ENCODE results near the gene PTPRZ1.

DNA sequence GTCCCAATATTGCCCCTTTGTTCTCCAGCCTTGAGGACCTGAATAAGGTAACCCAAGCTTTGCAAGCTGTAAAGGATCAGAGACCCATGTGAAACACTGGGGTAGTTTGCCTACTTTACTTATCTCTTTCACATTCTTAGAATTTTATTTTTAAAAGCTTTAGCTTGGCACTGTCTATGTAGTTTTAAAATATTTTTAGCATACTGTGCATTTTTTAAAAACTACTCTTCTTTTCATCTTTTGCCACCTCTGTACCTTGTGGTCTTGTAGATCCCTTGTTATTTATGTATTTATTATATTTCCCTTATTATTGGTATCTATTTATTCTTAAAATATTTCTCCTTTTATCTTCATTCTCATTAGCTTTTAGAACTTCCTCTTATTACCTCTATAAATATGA, 12.0 kb upstream of the PTPRZ1 start:
- TF ChIP-seq, protein P1, sequence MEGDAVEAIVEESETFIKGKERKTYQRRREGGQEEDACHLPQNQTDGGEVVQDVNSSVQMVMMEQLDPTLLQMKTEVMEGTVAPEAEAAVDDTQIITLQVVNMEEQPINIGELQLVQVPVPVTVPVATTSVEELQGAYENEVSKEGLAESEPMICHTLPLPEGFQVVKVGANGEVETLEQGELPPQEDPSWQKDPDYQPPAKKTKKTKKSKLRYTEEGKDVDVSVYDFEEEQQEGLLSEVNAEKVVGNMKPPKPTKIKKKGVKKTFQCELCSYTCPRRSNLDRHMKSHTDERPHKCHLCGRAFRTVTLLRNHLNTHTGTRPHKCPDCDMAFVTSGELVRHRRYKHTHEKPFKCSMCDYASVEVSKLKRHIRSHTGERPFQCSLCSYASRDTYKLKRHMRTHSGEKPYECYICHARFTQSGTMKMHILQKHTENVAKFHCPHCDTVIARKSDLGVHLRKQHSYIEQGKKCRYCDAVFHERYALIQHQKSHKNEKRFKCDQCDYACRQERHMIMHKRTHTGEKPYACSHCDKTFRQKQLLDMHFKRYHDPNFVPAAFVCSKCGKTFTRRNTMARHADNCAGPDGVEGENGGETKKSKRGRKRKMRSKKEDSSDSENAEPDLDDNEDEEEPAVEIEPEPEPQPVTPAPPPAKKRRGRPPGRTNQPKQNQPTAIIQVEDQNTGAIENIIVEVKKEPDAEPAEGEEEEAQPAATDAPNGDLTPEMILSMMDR (IDR thresholded peaks at IDR 0.05; ENCODE audit: low read depth, low read length), result no peak
- no peak for TF ChIP-seq EZH2phosphoT487 (IDR thresholded peaks at IDR 0.05; ENCODE audit: low read depth)

Measured in OCI-LY3 (cell line).